Measurements from ENCODE around the gene NTN5.

- TF ChIP-seq RAD21 (IDR thresholded peaks at IDR 0.05; ENCODE audit: low read length) (no peak), CTCF (conservative IDR thresholded peaks at IDR 0.05; ENCODE audit: low read depth, low read length) (no peak)
These were observed 41.6 kb downstream of the NTN5 start for GRCh38 chr19:48631225-48631624.

All from IMR-90 (cell line).